GM21825 (cell line): ENCODE data around the gene SEC63.
"Not testable (repeated sequence)": the region's sequence is repeated elsewhere in the genome, so short reads cannot be mapped to it uniquely, and the experiment has no call there.

Source experiments
- ATAC-seq: cut with Tn5 transposase; IDR thresholded peaks from one replicate; pipeline ENCODE4 v1.9.1; 2021; ENCODE audit warnings: mild to moderate bottlenecking, moderate library complexity; ENCODE audit not compliant: unreplicated experiment

The SEC63 gene

GRCh38 chr6:107957909-107958688 lies at the start of gene SEC63:
TSS of gene SEC63 (minus strand) at chr6:107958208. CDS start at chr6:107958009, 199 bp downstream.
- peak; percentile 95 for ATAC-seq

- no peak for ATAC-seq
Observed at GRCh38 chr6:108005961-108006360, 48.0 kb upstream of the SEC63 start.

- ATAC-seq = no peak
Observed at GRCh38 chr6:108004861-108005260, 46.9 kb upstream of the SEC63 start.

GRCh38 chr6:108002365-108003221 lies 44.6 kb upstream of the SEC63 start:
- no peak for ATAC-seq

GRCh38 chr6:108001696-108002231 lies 43.8 kb upstream of the SEC63 start:
- no peak for ATAC-seq

- ATAC-seq = not testable (repeated sequence)
Observed at GRCh38 chr6:108000259-108000658, 42.3 kb upstream of the SEC63 start.

- no peak for ATAC-seq
Observed at GRCh38 chr6:107999341-107999740, 41.3 kb upstream of the SEC63 start.

- no peak for ATAC-seq
Observed at GRCh38 chr6:107991772-107992550, 34.0 kb upstream of the SEC63 start.

GRCh38 chr6:107991061-107991460 lies 33.1 kb upstream of the SEC63 start:
- no peak for ATAC-seq

- ATAC-seq = not testable (repeated sequence)
Observed at GRCh38 chr6:107990587-107990986, 32.6 kb upstream of the SEC63 start.

- ATAC-seq = no peak
Observed at GRCh38 chr6:107989166-107990094, 31.4 kb upstream of the SEC63 start.

GRCh38 chr6:107988570-107988969 lies 30.6 kb upstream of the SEC63 start:
- no peak for ATAC-seq

GRCh38 chr6:107987805-107988204 lies 29.8 kb upstream of the SEC63 start:
- ATAC-seq = no peak

GRCh38 chr6:107985701-107986100 lies 27.7 kb upstream of the SEC63 start:
- no peak for ATAC-seq

GRCh38 chr6:107983811-107984210 lies 25.8 kb upstream of the SEC63 start:
- ATAC-seq = no peak

GRCh38 chr6:107982486-107982885 lies 24.5 kb upstream of the SEC63 start:
- no peak for ATAC-seq

- no peak for ATAC-seq
Observed at GRCh38 chr6:107981695-107982094, 23.7 kb upstream of the SEC63 start.

GRCh38 chr6:107977283-107977682 lies 19.3 kb upstream of the SEC63 start:
- no peak for ATAC-seq

GRCh38 chr6:107976155-107976783 lies 18.3 kb upstream of the SEC63 start:
- no peak for ATAC-seq
